Upper lobe of right lung (tissue), 1 donor: ENCODE results near the gene PTPN3. TPM values are rescaled to one million over a fixed set of nuclear protein-coding genes. Genes with fewer than 3 reads are reported as not detected.

Experiments
- ATAC-seq: fragments of 200-7000 bp; cut with Tn5 transposase; one replicate; pipeline ENCODE4 v1.9.1; 2020; ENCODE audit warnings: mild to moderate bottlenecking, moderate library complexity
- DNase-seq: peaks from one replicate; pipeline ENCODE4 v3.0.0-alpha.2; 2020
- H3K27ac ChIP-seq: fragments of 200-600 bp; one replicate; pipeline ENCODE4 v1.8.0; 2022
- H3K27me3 ChIP-seq: fragments of 200-600 bp; one replicate; pipeline ENCODE4 v1.8.0; 2022; ENCODE audit warnings: mild to moderate bottlenecking
- H3K36me3 ChIP-seq: fragments of 200-600 bp; one replicate; pipeline ENCODE4 v1.8.0; 2022
- H3K4me1 ChIP-seq: fragments of 200-600 bp; one replicate; pipeline ENCODE4 v1.8.0; 2022
- H3K4me3 ChIP-seq: fragments of 200-600 bp; one replicate; pipeline ENCODE4 v1.8.0; 2022; ENCODE audit warnings: mild to moderate bottlenecking
- H3K9me3 ChIP-seq: fragments of 200-600 bp; one replicate; pipeline ENCODE4 v1.8.0; 2022
- intact Hi-C: fragments of 100-400 bp; cut with DNase I; formaldehyde crosslinking; loops from one replicate; pipeline ENCODE4 v1.11.0; 2022
- total RNA-seq: library from RNA; stranded (reverse); fragmentation: NEBNext Ultra II Directional; extraction: Animal tissue kit (Norgen Biotek cat#: 25700); gene quantifications from one replicate; pipeline ENCODE4 v1.2.1, GENCODE V29; 2021
- TF ChIP-seq, protein P1 (sequence below): fragments of 200-600 bp; IDR thresholded peaks from one replicate; pipeline ENCODE4 v1.8.0; 2022; ENCODE audit warnings: antibody characterized with exemption
- donor health status: DM: no; HTN: yes; CAD: no; lungs with severe emphysema.

Gene PTPN3
- total RNA-seq, 1 donor from 2014 or later = 17.1 TPM

DNA sequence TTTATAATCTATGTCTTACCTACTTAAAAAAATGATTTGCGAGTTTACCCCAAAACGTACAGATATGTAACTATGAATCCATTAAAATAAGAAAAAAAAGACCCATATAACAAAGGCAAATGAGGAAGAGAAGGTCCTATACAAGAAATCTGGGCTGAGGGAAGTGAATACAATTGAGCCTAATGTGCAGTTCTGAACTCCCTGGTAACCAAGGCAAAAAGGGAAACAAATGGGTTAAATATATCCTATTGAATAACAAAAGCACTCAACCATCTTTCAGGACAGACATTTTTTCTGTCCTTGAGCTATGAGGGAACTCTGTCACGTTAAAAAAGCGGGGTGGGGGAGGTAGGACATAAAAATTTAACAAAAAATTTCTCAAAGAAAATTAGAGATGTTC is 78.6 kb downstream of the PTPN3 start:
- Histone ChIP-seq H3K4me1 (peaks cover 3% of the 10 kb centered on the region), H3K4me3 (no peak overlapping the region), H3K27me3 (no peaks in the 10 kb centered on the region), H3K9me3 (no peaks in the 10 kb centered on the region), H3K36me3 (no peaks in the 10 kb centered on the region), H3K27ac (no peak overlapping the region)
- TF ChIP-seq, protein P1, sequence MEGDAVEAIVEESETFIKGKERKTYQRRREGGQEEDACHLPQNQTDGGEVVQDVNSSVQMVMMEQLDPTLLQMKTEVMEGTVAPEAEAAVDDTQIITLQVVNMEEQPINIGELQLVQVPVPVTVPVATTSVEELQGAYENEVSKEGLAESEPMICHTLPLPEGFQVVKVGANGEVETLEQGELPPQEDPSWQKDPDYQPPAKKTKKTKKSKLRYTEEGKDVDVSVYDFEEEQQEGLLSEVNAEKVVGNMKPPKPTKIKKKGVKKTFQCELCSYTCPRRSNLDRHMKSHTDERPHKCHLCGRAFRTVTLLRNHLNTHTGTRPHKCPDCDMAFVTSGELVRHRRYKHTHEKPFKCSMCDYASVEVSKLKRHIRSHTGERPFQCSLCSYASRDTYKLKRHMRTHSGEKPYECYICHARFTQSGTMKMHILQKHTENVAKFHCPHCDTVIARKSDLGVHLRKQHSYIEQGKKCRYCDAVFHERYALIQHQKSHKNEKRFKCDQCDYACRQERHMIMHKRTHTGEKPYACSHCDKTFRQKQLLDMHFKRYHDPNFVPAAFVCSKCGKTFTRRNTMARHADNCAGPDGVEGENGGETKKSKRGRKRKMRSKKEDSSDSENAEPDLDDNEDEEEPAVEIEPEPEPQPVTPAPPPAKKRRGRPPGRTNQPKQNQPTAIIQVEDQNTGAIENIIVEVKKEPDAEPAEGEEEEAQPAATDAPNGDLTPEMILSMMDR = no peak
- ATAC-seq (no peak), DNase-seq (no peak)
- intact Hi-C loops = no loop called here

DNA sequence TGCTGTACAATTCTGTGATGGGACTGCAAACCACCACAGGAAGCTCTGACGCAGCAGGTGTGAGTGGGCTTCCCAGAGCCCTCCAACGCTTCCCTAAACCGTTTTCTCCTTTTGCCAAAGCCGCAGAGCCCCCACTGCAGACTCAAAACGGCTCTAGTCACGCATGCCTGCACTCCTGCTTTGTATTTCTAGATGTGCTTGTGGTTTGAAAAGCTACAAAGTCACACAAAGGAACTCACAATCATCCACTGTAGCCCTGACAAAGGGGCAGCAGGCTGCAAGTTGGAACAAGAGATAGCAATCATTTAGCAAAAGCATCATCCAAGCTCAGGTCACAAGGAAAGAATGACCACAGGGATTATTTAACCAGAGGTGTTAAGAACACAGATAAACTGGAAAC is 79.3 kb downstream of the PTPN3 start:
- no peak for ATAC-seq
- H3K4me1 ChIP-seq = peaks cover 3% of the 10 kb centered on the region
- H3K4me3 ChIP-seq = no peak overlapping the region
- intact Hi-C loops = no loop called here
- no peak overlapping the region for H3K27ac ChIP-seq
- TF ChIP-seq, protein P1 = no peak
- no peaks in the 10 kb centered on the region for H3K9me3 ChIP-seq
- H3K27me3 ChIP-seq = no peaks in the 10 kb centered on the region
- DNase-seq = no peak
- no peaks in the 10 kb centered on the region for H3K36me3 ChIP-seq

GRCh38 chr9:109417585-109418544 is 80.2 kb downstream of the PTPN3 start:
- Histone ChIP-seq H3K4me3 (no peak overlapping the region), H3K27me3 (no peaks in the 10 kb centered on the region), H3K9me3 (no peaks in the 10 kb centered on the region), H3K36me3 (no peaks in the 10 kb centered on the region), H3K27ac (no peak overlapping the region), H3K4me1 (peaks cover 3% of the 10 kb centered on the region)
- ATAC-seq (no peak), DNase-seq (no peak)
- TF ChIP-seq, protein P1 = no peak
- intact Hi-C loops = no loop called here

- Histone ChIP-seq H3K27ac (no peak overlapping the region), H3K36me3 (no peaks in the 10 kb centered on the region), H3K9me3 (no peaks in the 10 kb centered on the region), H3K4me3 (no peak overlapping the region), H3K27me3 (no peaks in the 10 kb centered on the region), H3K4me1 (no peaks in the 10 kb centered on the region)
- DNase-seq (no peak), ATAC-seq (no peak)
- intact Hi-C loops = no loop called here
- TF ChIP-seq, protein P1 = no peak
Observed at GRCh38 chr9:109417054-109417453, 81.1 kb downstream of the PTPN3 start.

DNA sequence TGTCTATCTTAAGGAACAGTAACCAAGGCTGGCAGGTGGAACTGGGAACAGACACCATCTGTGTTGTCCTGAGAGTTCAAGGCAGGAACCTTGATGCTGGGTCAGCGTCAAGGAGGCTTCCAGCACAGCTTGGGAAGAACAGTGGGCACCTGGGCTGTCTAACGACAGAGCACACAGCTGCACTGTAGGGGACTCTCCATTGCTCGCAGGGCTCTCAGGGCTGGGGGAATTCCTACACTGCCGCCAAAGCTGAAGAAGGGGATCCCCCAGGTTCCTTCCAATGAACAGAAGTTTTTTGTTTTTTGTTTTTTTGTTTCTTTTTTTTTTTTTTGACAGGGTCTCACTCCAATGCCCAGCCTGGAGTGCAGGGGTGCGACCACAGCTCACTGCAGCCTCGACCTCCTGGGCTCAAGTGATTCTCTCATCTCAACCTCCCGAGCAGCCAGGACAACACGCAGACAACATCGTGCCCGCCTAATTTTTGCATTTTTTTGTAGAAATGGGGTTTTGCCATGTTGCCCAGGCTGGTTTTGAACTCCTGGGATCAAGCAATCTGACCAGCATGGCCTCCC is 81.9 kb downstream of the PTPN3 start:
- Histone ChIP-seq H3K27me3 (no peaks in the 10 kb centered on the region), H3K36me3 (no peaks in the 10 kb centered on the region), H3K4me3 (no peak overlapping the region), H3K9me3 (no peaks in the 10 kb centered on the region), H3K4me1 (no peaks in the 10 kb centered on the region), H3K27ac (no peak overlapping the region)
- ATAC-seq = no peak
- intact Hi-C loops = no loop called here
- no peak for DNase-seq
- TF ChIP-seq, protein P1 = no peak
